Uterus (tissue), 4 donors: ENCODE results near the gene ATP6V0B. TPM values are rescaled to one million over a fixed set of nuclear protein-coding genes. Genes with fewer than 3 reads are reported as not detected.

Source experiments
- DNase-seq, 2 donors: peaks; one replicate each; pipeline ENCODE4 v3.0.0-alpha.2; 2019 to 2020
- H3K27ac ChIP-seq, 2 donors: fragments of 200-600 bp; sonication (generic); 1 replicate in 1 of 2; 2 replicates in 1 of 2; pipeline ENCODE4 v1.5.1; 2016 to 2018
- H3K27me3 ChIP-seq, 2 donors: fragments of 200-600 bp; sonication (generic); one replicate each; pipeline ENCODE4 v1.5.1; 2018 to 2019; ENCODE audit warnings: control low read depth in 1 of 2
- H3K36me3 ChIP-seq, 2 donors: fragments of 200-600 bp; sonication (generic); one replicate each; pipeline ENCODE4 v1.5.1; 2019; ENCODE audit warnings: control low read depth in 1 of 2
- H3K4me1 ChIP-seq, 2 donors: fragments of 200-600 bp; sonication (generic); one replicate each; pipeline ENCODE4 v1.5.1; 2018 to 2019; ENCODE audit warnings: control low read depth in 1 of 2
- H3K4me3 ChIP-seq, 2 donors: fragments of 200-600 bp; sonication (generic); 1 replicate in 1 of 2; 2 replicates in 1 of 2; pipeline ENCODE4 v1.5.1; 2018 to 2019; ENCODE audit warnings: mild to moderate bottlenecking in 1 of 2
- H3K9me3 ChIP-seq, 2 donors: fragments of 200-600 bp; sonication (generic); one replicate each; pipeline ENCODE4 v1.5.1; 2019; ENCODE audit warnings: control low read depth in 1 of 2
- CTCF ChIP-seq, 4 experiments: fragments of 200-600 bp in 2 of 4; fragments of 450-650 bp in 2 of 4; sonication (generic) in 2 of 4; IDR thresholded peaks; one replicate each; pipeline ENCODE4 v1.5.1; 2016 to 2019; ENCODE audit warnings: antibody characterized with exemption in 4 of 4, mild to moderate bottlenecking in 2 of 4, moderate library complexity in 1 of 4
- POLR2A ChIP-seq, 2 donors: fragments of 450-650 bp; IDR thresholded peaks; one replicate each; pipeline ENCODE4 v1.6.1; 2016; ENCODE audit warnings: antibody characterized with exemption in 2 of 2, mild to moderate bottlenecking in 1 of 2, moderate library complexity in 1 of 2
- intact Hi-C: fragments of 100-400 bp; cut with DNase I; formaldehyde crosslinking; loops from one replicate; pipeline ENCODE4 v1.15.1; 2023; ENCODE audit warnings: low total_unique reads
- total RNA-seq, 4 donors: library from RNA; depleted of rRNA in 3 of 4; stranded (reverse); fragments of >200 nt in 3 of 4; gene quantifications; one replicate each; pipeline versions ENCODE4 v1.1.0 to v1.2.4, GENCODE V29; 2014 to 2023
- donor health status: DM: yes; HTN: yes; CAD: no.

ATP6V0B gene
- total RNA-seq, 4 donors from 2014 or later = 49.6 to 183 (median 65.4) TPM

- TF ChIP-seq POLR2A (IDR thresholded peaks at IDR 0.05) = no peak
- no peak for TF ChIP-seq CTCF (IDR thresholded peaks at IDR 0.05)
- Histone ChIP-seq H3K9me3 (no peaks in the 10 kb centered on the region), H3K4me3 (peak overlapping the region; percentile 65 to 93), H3K36me3 (no peaks in the 10 kb centered on the region), H3K27me3 (no peaks in the 10 kb centered on the region), H3K27ac (peak overlapping the region; percentile 83 to 88), H3K4me1 (peaks cover 4 to 10% of the 10 kb centered on the region in 2 donors)
- intact Hi-C loops = no loop called here
- DNase-seq = peak in 1 of 2 donors; percentile 46
Observed at GRCh38 chr1:43975249-43975961, 645 bp downstream of the ATP6V0B start.

GRCh38 chr1:43976045-43976444, 1.3 kb downstream of the ATP6V0B start:
- no peaks in the 10 kb centered on the region for H3K9me3 ChIP-seq
- intact Hi-C loops = no loop called here
- no peaks in the 10 kb centered on the region for H3K36me3 ChIP-seq
- H3K4me3 ChIP-seq = peak overlapping the region; percentile 65 to 93
- H3K27ac ChIP-seq = no peak overlapping the region
- no peaks in the 10 kb centered on the region for H3K27me3 ChIP-seq
- no peak for TF ChIP-seq CTCF (IDR thresholded peaks at IDR 0.05)
- TF ChIP-seq POLR2A (IDR thresholded peaks at IDR 0.05) = no peak
- H3K4me1 ChIP-seq = peaks cover 4 to 8% of the 10 kb centered on the region in 2 donors
- DNase-seq = no peak

- intact Hi-C loops = no loop called here
- peaks cover 4 to 8% of the 10 kb centered on the region in 2 donors for H3K4me1 ChIP-seq
- H3K4me3 ChIP-seq = no peak overlapping the region
- no peaks in the 10 kb centered on the region for H3K9me3 ChIP-seq
- no peak for DNase-seq
- H3K27ac ChIP-seq = no peak overlapping the region
- H3K36me3 ChIP-seq = no peaks in the 10 kb centered on the region
- H3K27me3 ChIP-seq = no peaks in the 10 kb centered on the region
- TF ChIP-seq POLR2A (IDR thresholded peaks at IDR 0.05) (no peak), CTCF (IDR thresholded peaks at IDR 0.05) (no peak)
Observed at GRCh38 chr1:43976890-43977289, 2.1 kb downstream of the ATP6V0B start.

- no peak for TF ChIP-seq POLR2A (IDR thresholded peaks at IDR 0.05)
- no peak for TF ChIP-seq CTCF (IDR thresholded peaks at IDR 0.05)
- intact Hi-C loops = no loop called here
- H3K9me3 ChIP-seq = no peaks in the 10 kb centered on the region
- H3K27me3 ChIP-seq = no peaks in the 10 kb centered on the region
- no peak for DNase-seq
- H3K27ac ChIP-seq = no peak overlapping the region
- no peak overlapping the region for H3K4me3 ChIP-seq
- peaks cover 4 to 8% of the 10 kb centered on the region in 2 donors for H3K4me1 ChIP-seq
- H3K36me3 ChIP-seq = no peaks in the 10 kb centered on the region
Observed at GRCh38 chr1:43977376-43978263, 2.9 kb downstream of the ATP6V0B start.

GRCh38 chr1:43978264-43978550, 3.4 kb downstream of the ATP6V0B start:
- Histone ChIP-seq H3K4me1 (peaks cover 4 to 8% of the 10 kb centered on the region in 2 donors), H3K27ac (no peak overlapping the region), H3K9me3 (no peaks in the 10 kb centered on the region), H3K27me3 (no peaks in the 10 kb centered on the region), H3K36me3 (no peaks in the 10 kb centered on the region), H3K4me3 (no peak overlapping the region)
- intact Hi-C loops = no loop called here
- TF ChIP-seq CTCF (IDR thresholded peaks at IDR 0.05) (no peak), POLR2A (IDR thresholded peaks at IDR 0.05) (no peak)
- no peak for DNase-seq
